ENCODE results near the gene PYGB.

PYGB gene

GRCh38 chr20:25271486-25272222, 23.8 kb downstream of the PYGB start:
- no peak for DNase-seq (ENCODE audit: low spot score)

- DNase-seq (ENCODE audit: low spot score): no peak
Observed at GRCh38 chr20:25272223-25273000, 24.5 kb downstream of the PYGB start.

GRCh38 chr20:25273046-25273445, 25.2 kb downstream of the PYGB start:
- DNase-seq (ENCODE audit: low spot score): no peak

- DNase-seq (ENCODE audit: low spot score): no peak
Observed at GRCh38 chr20:25273541-25274358, 25.9 kb downstream of the PYGB start.

GRCh38 chr20:25274481-25274880, 26.6 kb downstream of the PYGB start:
- DNase-seq (ENCODE audit: low spot score): no peak

GRCh38 chr20:25274891-25275812, 27.3 kb downstream of the PYGB start:
- DNase-seq (ENCODE audit: low spot score): no peak

GRCh38 chr20:25275813-25276532, 28.1 kb downstream of the PYGB start:
- DNase-seq (ENCODE audit: low spot score): no peak

- DNase-seq (ENCODE audit: low spot score): no peak
Observed at GRCh38 chr20:25276533-25277050, 28.7 kb downstream of the PYGB start.

GRCh38 chr20:25277051-25277801, 29.3 kb downstream of the PYGB start:
- DNase-seq (ENCODE audit: low spot score): no peak

- DNase-seq (ENCODE audit: low spot score): no peak
Observed at GRCh38 chr20:25277941-25278521, 30.1 kb downstream of the PYGB start.

GRCh38 chr20:25278636-25279361, 30.9 kb downstream of the PYGB start:
- DNase-seq (ENCODE audit: low spot score): no peak

- DNase-seq (ENCODE audit: low spot score): no peak
Observed at GRCh38 chr20:25279403-25279802, 31.5 kb downstream of the PYGB start.

GRCh38 chr20:25280051-25280573, 32.2 kb downstream of the PYGB start:
- DNase-seq (ENCODE audit: low spot score): no peak

- no peak for DNase-seq (ENCODE audit: low spot score)
Observed at GRCh38 chr20:25280574-25281535, 33.0 kb downstream of the PYGB start.

GRCh38 chr20:25281541-25281991, 33.7 kb downstream of the PYGB start:
- no peak for DNase-seq (ENCODE audit: low spot score)

GRCh38 chr20:25282034-25282781, 34.3 kb downstream of the PYGB start:
- no peak for DNase-seq (ENCODE audit: low spot score)

GRCh38 chr20:25282796-25283195, 34.9 kb downstream of the PYGB start:
- no peak for DNase-seq (ENCODE audit: low spot score)
